HEK293 (cell line): ENCODE measurements around the gene MEX3A.

Experiments
- CTCF ChIA-PET: fragments of 350-600 bp; formaldehyde crosslinking; extraction: SDS; loops from one replicate; lab custom pipeline; 2021; ENCODE audit warnings: antibody characterized with exemption; lab: Yijun Ruan, JAX
- POLR2A ChIA-PET: fragments of 300-600 bp; formaldehyde crosslinking; extraction: SDS; loops from one replicate; lab custom pipeline; 2020; ENCODE audit warnings: antibody characterized with exemption, inconsistent platforms; lab: Yijun Ruan, JAX
- H3K27ac ChIP-seq: fragments of 200-500 bp; sonication (Bioruptor generic); 2 replicates; pipeline ENCODE4 v1.5.1; 2014; ENCODE audit warnings: low read depth, low read length, control low read depth, inconsistent platforms; ENCODE audit errors: extremely low read depth
- H3K36me3 ChIP-seq, 2 experiments: fragments of 200-500 bp in 1 of 2; sonication (Bioruptor generic) in 1 of 2; 1 replicate in 1 of 2; 2 replicates in 1 of 2; pipeline ENCODE4 v1.5.1; 2014 to 2017; ENCODE audit warnings: inconsistent platforms in 2 of 2, low read length in 2 of 2; ENCODE audit not compliant: control insufficient read depth in 2 of 2, insufficient read depth in 1 of 2
- H3K4me1 ChIP-seq: fragments of 200-500 bp; sonication (Bioruptor generic); 2 replicates; pipeline ENCODE4 v1.5.1; 2014; ENCODE audit warnings: mild to moderate bottlenecking, low read length, inconsistent platforms; ENCODE audit not compliant: control insufficient read depth, insufficient read depth
- H3K4me3 ChIP-seq: 2 replicates; pipeline ENCODE4 v1.5.1; 2011; ENCODE audit warnings: low read depth, mild to moderate bottlenecking, control low read depth, low read length, moderate library complexity
- H3K9me3 ChIP-seq: fragments of 200-500 bp; sonication (Bioruptor generic); 2 replicates; pipeline ENCODE4 v1.5.1; 2014; ENCODE audit warnings: low read depth, low read length, inconsistent platforms; ENCODE audit not compliant: control insufficient read depth, insufficient read depth
- GLIS1 ChIP-seq: fragments of 450-650 bp; formaldehyde crosslinking; IDR thresholded peaks from 2 replicates; pipeline ENCODE4 v1.5.1; 2016; ENCODE audit warnings: missing biosample characterization, missing genetic modification characterization
- GLIS2 ChIP-seq: fragments of 450-650 bp; formaldehyde crosslinking; IDR thresholded peaks from 2 replicates; pipeline ENCODE4 v1.5.1; 2016; ENCODE audit warnings: missing biosample characterization, missing genetic modification characterization
- INSM2 ChIP-seq: fragments of 450-650 bp; formaldehyde crosslinking; IDR thresholded peaks from 2 replicates; pipeline ENCODE4 v1.5.1; 2016; ENCODE audit warnings: missing biosample characterization, missing genetic modification characterization
- ZBTB17 ChIP-seq: fragments of 450-650 bp; formaldehyde crosslinking; IDR thresholded peaks from 2 replicates; pipeline ENCODE4 v1.5.1; 2016; ENCODE audit warnings: missing biosample characterization, missing genetic modification characterization
- ZNF133 ChIP-seq: fragments of 450-650 bp; formaldehyde crosslinking; IDR thresholded peaks from 2 replicates; pipeline ENCODE4 v1.5.1; 2016; ENCODE audit warnings: missing biosample characterization, missing genetic modification characterization
- ZNF2 ChIP-seq: fragments of 450-650 bp; formaldehyde crosslinking; IDR thresholded peaks from 2 replicates; pipeline ENCODE4 v1.5.1; 2016; ENCODE audit warnings: missing biosample characterization, missing genetic modification characterization
- ZNF776 ChIP-seq: fragments of 450-650 bp; formaldehyde crosslinking; IDR thresholded peaks from 2 replicates; pipeline ENCODE4 v1.5.0; 2017; ENCODE audit warnings: missing biosample characterization, missing genetic modification characterization, borderline replicate concordance
- TF ChIP-seq, protein P1 (sequence below): fragments of 450-650 bp; formaldehyde crosslinking; IDR thresholded peaks from 2 replicates; pipeline ENCODE4 v1.5.1; 2016; ENCODE audit warnings: missing biosample characterization, missing genetic modification characterization
- TF ChIP-seq, protein P2 (sequence below): fragments of 450-650 bp; formaldehyde crosslinking; IDR thresholded peaks from 2 replicates; pipeline ENCODE4 v1.5.1; 2016; ENCODE audit warnings: missing biosample characterization, missing genetic modification characterization

The MEX3A gene

GRCh38 chr1:156069490-156070455 lies 12.5 kb downstream of the MEX3A start:
- peaks cover 0 to 2% of the 10 kb centered on the region in 2 experiments; a peak in 1 of 3 replicates for H3K36me3 ChIP-seq
- CTCF ChIA-PET = interaction anchor here (0.6 to 7.2 kb wide), 3 partner anchors 55 to 185 kb away, joined by 3 to 65 read pairs (median 3); no protein-coding TSS in a partner anchor

GRCh38 chr1:156067262-156067661 lies 15.0 kb downstream of the MEX3A start:
- no peak overlapping the region for H3K4me3 ChIP-seq
- H3K9me3 ChIP-seq = no peaks in the 10 kb centered on the region
- H3K36me3 ChIP-seq = no peaks in the 10 kb centered on the region
- H3K27ac ChIP-seq = no peak overlapping the region
- H3K4me1 ChIP-seq = no peaks in the 10 kb centered on the region
- TF ChIP-seq, protein P1, sequence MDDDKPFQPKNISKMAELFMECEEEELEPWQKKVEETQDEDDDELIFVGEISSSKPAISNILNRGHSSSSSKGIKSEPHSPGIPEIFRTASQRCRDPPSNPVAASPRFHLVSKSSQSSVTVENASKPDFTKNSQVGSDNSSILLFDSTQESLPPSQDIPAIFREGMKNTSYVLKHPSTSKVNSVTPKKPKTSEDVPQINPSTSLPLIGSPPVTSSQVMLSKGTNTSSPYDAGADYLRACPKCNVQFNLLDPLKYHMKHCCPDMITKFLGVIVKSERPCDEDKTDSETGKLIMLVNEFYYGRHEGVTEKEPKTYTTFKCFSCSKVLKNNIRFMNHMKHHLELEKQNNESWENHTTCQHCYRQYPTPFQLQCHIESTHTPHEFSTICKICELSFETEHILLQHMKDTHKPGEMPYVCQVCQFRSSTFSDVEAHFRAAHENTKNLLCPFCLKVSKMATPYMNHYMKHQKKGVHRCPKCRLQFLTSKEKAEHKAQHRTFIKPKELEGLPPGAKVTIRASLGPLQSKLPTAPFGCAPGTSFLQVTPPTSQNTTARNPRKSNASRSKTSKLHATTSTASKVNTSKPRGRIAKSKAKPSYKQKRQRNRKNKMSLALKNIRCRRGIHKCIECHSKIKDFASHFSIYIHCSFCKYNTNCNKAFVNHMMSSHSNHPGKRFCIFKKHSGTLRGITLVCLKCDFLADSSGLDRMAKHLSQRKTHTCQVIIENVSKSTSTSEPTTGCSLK (tag by site-specific recombination) = no peak
- TF ChIP-seq ZBTB17 (tag by site-specific recombination) = peak; percentile 91
- TF ChIP-seq ZNF776 (tag by site-specific recombination) = no peak
- TF ChIP-seq, all 188 proteins: peak for 1
- ChIA-PET CTCF (interaction anchor here (0.6 to 7.2 kb wide), 24 partner anchors 8 to 420 kb away, joined by 3 to 65 read pairs (median 4); partner anchors contain the start of genes ARHGEF2, LAMTOR2 and MEX3A), POLR2A (interaction anchor here (1.0 kb wide), 1 partner anchor 123 kb away, joined by 3 read pairs; no protein-coding TSS in a partner anchor)

More at GRCh38 chr1:156069490-156070455, 12.5 kb downstream of the MEX3A start:
- TF ChIP-seq, protein P2, sequence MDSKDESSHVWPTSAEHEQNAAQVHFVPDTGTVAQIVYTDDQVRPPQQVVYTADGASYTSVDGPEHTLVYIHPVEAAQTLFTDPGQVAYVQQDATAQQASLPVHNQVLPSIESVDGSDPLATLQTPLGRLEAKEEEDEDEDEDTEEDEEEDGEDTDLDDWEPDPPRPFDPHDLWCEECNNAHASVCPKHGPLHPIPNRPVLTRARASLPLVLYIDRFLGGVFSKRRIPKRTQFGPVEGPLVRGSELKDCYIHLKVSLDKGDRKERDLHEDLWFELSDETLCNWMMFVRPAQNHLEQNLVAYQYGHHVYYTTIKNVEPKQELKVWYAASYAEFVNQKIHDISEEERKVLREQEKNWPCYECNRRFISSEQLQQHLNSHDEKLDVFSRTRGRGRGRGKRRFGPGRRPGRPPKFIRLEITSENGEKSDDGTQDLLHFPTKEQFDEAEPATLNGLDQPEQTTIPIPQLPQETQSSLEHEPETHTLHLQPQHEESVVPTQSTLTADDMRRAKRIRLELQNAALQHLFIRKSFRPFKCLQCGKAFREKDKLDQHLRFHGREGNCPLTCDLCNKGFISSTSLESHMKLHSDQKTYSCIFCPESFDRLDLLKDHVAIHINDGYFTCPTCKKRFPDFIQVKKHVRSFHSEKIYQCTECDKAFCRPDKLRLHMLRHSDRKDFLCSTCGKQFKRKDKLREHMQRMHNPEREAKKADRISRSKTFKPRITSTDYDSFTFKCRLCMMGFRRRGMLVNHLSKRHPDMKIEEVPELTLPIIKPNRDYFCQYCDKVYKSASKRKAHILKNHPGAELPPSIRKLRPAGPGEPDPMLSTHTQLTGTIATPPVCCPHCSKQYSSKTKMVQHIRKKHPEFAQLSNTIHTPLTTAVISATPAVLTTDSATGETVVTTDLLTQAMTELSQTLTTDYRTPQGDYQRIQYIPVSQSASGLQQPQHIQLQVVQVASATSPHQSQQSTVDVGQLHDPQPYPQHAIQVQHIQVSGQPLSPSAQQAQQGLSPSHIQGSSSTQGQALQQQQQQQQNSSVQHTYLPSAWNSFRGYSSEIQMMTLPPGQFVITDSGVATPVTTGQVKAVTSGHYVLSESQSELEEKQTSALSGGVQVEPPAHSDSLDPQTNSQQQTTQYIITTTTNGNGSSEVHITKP (tag by site-specific recombination) = peak; percentile 84
- TF ChIP-seq INSM2 (tag by site-specific recombination) (no peak), GLIS1 (tag by site-specific recombination) (peak; percentile 69), GLIS2 (tag by site-specific recombination) (peak; percentile 35; the same call in 1 of the 2 replicates), ZNF2 (tag by site-specific recombination) (no peak), ZNF133 (tag by site-specific recombination) (no peak)
- TF ChIP-seq, protein P1 (tag by site-specific recombination) = no peak
- no peaks in the 10 kb centered on the region for H3K9me3 ChIP-seq
- peaks cover 5% of the 10 kb centered on the region; the same call in 1 of the 2 replicates for H3K4me1 ChIP-seq
- no peak overlapping the region for H3K4me3 ChIP-seq
- POLR2A ChIA-PET = interaction anchor here (0.7 kb wide), 1 partner anchor 53 kb away, joined by 3 read pairs; no protein-coding TSS in a partner anchor
- H3K27ac ChIP-seq = no peak overlapping the region
